Brain microvascular endothelial cell (primary cell): ENCODE results near the gene FERMT1.

ENCODE experiments used
- DNase-seq: peaks from one replicate; pipeline ENCODE4 v3.0.0-alpha.2; 2020
- H3K27ac ChIP-seq: fragments of 250-450 bp; sonication (Bioruptor Pico); 2 replicates; pipeline ENCODE4 v1.5.1; 2020; ENCODE audit warnings: mild to moderate bottlenecking, moderate library complexity
- H3K27me3 ChIP-seq: fragments of 250-450 bp; sonication (Bioruptor Pico); replicated peaks from 2 replicates; pipeline ENCODE4 v1.5.1; 2020; ENCODE audit warnings: mild to moderate bottlenecking
- H3K36me3 ChIP-seq: fragments of 250-450 bp; sonication (Bioruptor Pico); replicated peaks from 2 replicates; pipeline ENCODE4 v1.5.1; 2020; ENCODE audit warnings: mild to moderate bottlenecking
- H3K4me3 ChIP-seq: 2 replicates; pipeline ENCODE4 v1.5.1; 2011; ENCODE audit warnings: low read depth, mild to moderate bottlenecking, control low read depth, low read length, moderate library complexity
- in situ Hi-C: cut with HindIII; loops from 2 replicates; pipeline ENCODE4 v1.10.0; 2017; ENCODE audit warnings: low sequenced_read_pairs, low pct_ligation_motif_present
- TF ChIP-seq, protein P1 (sequence below): IDR thresholded peaks from 2 replicates; pipeline ENCODE4 v1.5.1; 2011; ENCODE audit warnings: low read depth, mild to moderate bottlenecking, moderate library complexity, low read length, control low read depth, inconsistent platforms; ENCODE audit errors: missing control alignments

The FERMT1 gene

DNA sequence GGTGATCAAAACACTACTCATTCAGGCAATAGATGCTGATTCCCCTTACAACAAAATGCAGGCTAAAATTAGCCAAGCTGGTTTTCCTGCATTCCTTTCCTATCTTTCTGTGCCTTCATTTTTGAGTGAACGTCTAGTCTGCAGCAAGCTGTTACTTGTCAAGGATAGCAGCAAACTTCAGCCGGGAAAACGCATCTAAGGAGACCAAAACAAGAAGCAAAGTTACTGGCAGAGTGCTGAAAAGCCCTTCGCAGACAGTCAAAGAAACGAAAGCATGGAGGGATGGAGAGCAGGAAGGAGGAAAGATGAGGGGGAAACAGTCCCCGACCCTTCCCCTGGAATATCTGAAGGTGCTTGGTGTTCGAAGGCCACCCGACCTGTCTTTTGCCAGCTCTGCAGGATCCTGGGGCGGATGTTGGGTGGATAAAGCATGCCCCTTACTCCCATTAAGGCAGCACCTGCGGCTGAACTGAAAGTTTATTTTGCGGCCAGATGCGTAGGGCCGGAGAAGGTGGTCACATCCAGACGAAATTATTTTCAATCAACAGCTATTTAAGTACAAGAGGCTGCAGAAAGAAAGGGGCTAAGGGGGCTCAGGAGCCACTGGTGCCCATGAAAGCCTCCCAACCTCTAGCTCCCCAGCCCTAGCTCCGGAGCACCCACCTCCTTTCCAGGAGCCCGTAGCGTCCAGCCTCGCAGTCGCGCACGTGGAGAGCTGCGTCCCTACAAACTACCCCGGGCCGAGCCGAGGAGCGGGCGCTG lies 538 bp downstream of the FERMT1 start:
- no peak overlapping the region for H3K27ac ChIP-seq
- no peaks in the 10 kb centered on the region for H3K36me3 ChIP-seq
- no peaks in the 10 kb centered on the region for H3K27me3 ChIP-seq
- in situ Hi-C loops: no loop called here
- H3K4me3 ChIP-seq: peak overlapping the region; percentile 64
- DNase-seq: peak; percentile 11
- TF ChIP-seq, protein P1, sequence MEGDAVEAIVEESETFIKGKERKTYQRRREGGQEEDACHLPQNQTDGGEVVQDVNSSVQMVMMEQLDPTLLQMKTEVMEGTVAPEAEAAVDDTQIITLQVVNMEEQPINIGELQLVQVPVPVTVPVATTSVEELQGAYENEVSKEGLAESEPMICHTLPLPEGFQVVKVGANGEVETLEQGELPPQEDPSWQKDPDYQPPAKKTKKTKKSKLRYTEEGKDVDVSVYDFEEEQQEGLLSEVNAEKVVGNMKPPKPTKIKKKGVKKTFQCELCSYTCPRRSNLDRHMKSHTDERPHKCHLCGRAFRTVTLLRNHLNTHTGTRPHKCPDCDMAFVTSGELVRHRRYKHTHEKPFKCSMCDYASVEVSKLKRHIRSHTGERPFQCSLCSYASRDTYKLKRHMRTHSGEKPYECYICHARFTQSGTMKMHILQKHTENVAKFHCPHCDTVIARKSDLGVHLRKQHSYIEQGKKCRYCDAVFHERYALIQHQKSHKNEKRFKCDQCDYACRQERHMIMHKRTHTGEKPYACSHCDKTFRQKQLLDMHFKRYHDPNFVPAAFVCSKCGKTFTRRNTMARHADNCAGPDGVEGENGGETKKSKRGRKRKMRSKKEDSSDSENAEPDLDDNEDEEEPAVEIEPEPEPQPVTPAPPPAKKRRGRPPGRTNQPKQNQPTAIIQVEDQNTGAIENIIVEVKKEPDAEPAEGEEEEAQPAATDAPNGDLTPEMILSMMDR: no peak

- in situ Hi-C loops: no loop called here
- no peak overlapping the region for H3K27ac ChIP-seq
- no peaks in the 10 kb centered on the region for H3K27me3 ChIP-seq
- TF ChIP-seq, protein P1: no peak
- no peak for DNase-seq
- no peak overlapping the region for H3K4me3 ChIP-seq
- no peaks in the 10 kb centered on the region for H3K36me3 ChIP-seq
Measured at GRCh38 chr20:6121504-6121903, 1.3 kb downstream of the FERMT1 start.

GRCh38 chr20:6120491-6120988 lies 2.3 kb downstream of the FERMT1 start:
- no peak overlapping the region for H3K27ac ChIP-seq
- no peaks in the 10 kb centered on the region for H3K36me3 ChIP-seq
- DNase-seq: no peak
- H3K27me3 ChIP-seq: no peaks in the 10 kb centered on the region
- in situ Hi-C loops: no loop called here
- H3K4me3 ChIP-seq: no peak overlapping the region
- TF ChIP-seq, protein P1: no peak

GRCh38 chr20:6116758-6117157 lies 6.1 kb downstream of the FERMT1 start:
- in situ Hi-C loops: no loop called here
- H3K27ac ChIP-seq: no peak overlapping the region
- H3K27me3 ChIP-seq: no peaks in the 10 kb centered on the region
- DNase-seq: no peak
- H3K4me3 ChIP-seq: no peak overlapping the region
- TF ChIP-seq, protein P1: no peak
- no peaks in the 10 kb centered on the region for H3K36me3 ChIP-seq

- in situ Hi-C loops: no loop called here
- H3K4me3 ChIP-seq: no peak overlapping the region
- H3K27ac ChIP-seq: no peak overlapping the region
- TF ChIP-seq, protein P1: no peak
- no peak for DNase-seq
- H3K36me3 ChIP-seq: no peaks in the 10 kb centered on the region
- no peaks in the 10 kb centered on the region for H3K27me3 ChIP-seq
Measured at GRCh38 chr20:6115221-6115895, 7.5 kb downstream of the FERMT1 start.
